ENCODE results near the gene RPL27A. TPM values are rescaled to one million over a fixed set of nuclear protein-coding genes. Genes with fewer than 3 reads are reported as not detected.

Gene RPL27A
- total RNA-seq, 1 experiment from 2014 or later, result 1,055 TPM

- Histone ChIP-seq H3K79me2 (ENCODE audit: insufficient read depth, low read length) (no peaks in the 10 kb centered on the region), H3K4me3 (replicated peaks in 1 of 2; ENCODE audit: low read depth in 1 of 2, low read length in 2 of 2) (no peak overlapping the region), H3K9me2 (ENCODE audit: insufficient read depth) (no peaks in the 10 kb centered on the region), H3K4me2 (ENCODE audit: low read length) (no peak overlapping the region), H3K27ac (ENCODE audit: low read depth, low read length) (no peak overlapping the region), H3K27me3 (ENCODE audit: insufficient read depth, low read length) (no peaks in the 10 kb centered on the region), H3K36me3 (ENCODE audit: control insufficient read depth in 1 of 2, insufficient read depth in 2 of 2, low read length in 2 of 2) (no peaks in the 10 kb centered on the region), H4K20me1 (ENCODE audit: insufficient read depth) (no peaks in the 10 kb centered on the region), H3K4me1 (ENCODE audit: control insufficient read depth in 1 of 2, insufficient read depth in 2 of 2, low read length in 2 of 2) (peaks cover 9 to 31% of the 10 kb centered on the region in 2 experiments), H3K9me3 (ENCODE audit: control insufficient read depth in 1 of 2, insufficient read depth in 1 of 2, low read depth in 1 of 2, low read length in 2 of 2) (no peaks in the 10 kb centered on the region), H3K9ac (ENCODE audit: low read length) (no peak overlapping the region), H2AFZ (ENCODE audit: low read depth, low read length, poor library complexity, severe bottlenecking) (no peak overlapping the region)
- CTCF ChIA-PET, result no interaction called here
- RAD21 ChIA-PET (ENCODE audit: low non-redundant PET in 1 of 2, low total read pairs in 2 of 2, uncharacterized antibody in 2 of 2, unreplicated experiment in 2 of 2), result no interaction called here
- BruUV-seq (replicated peaks), result no TSS peak
- ATAC-seq (no peak), DNase-seq (ENCODE audit: low read depth, low spot score) (no peak)
- TF ChIP-seq ELF1 (IDR thresholded peaks at IDR 0.05; ENCODE audit: borderline replicate concordance, low read depth) (no peak), YY1 (IDR thresholded peaks at IDR 0.05; ENCODE audit: extremely low read depth, insufficient replicate concordance, low read depth, low read length) (no peak), EGR1 (IDR thresholded peaks at IDR 0.05; ENCODE audit: low read depth) (no peak), ZNF274 (IDR thresholded peaks at IDR 0.05; ENCODE audit: low read depth, low read length) (no peak), ZFX (IDR thresholded peaks at IDR 0.05) (no peak), CBX3 (IDR thresholded peaks at IDR 0.05; ENCODE audit: low read depth) (no peak), REST (IDR thresholded peaks at IDR 0.05; ENCODE audit: low read depth) (no peak), ATF3 (IDR thresholded peaks at IDR 0.05) (no peak), POLR2AphosphoS5 (IDR thresholded peaks at IDR 0.05; ENCODE audit: low read depth, low read length) (no peak), JUND (IDR thresholded peaks at IDR 0.05) (no peak), FOSL1 (IDR thresholded peaks at IDR 0.05; ENCODE audit: low read depth) (no peak), SP1 (IDR thresholded peaks at IDR 0.05; ENCODE audit: low read depth) (no peak), CEBPB (IDR thresholded peaks at IDR 0.05; ENCODE audit: low read depth) (no peak), EZH2 (IDR thresholded peaks at IDR 0.05) (no peak), POLR2A (IDR thresholded peaks at IDR 0.05; ENCODE audit: borderline replicate concordance, extremely low read depth, insufficient read depth, insufficient read length) (no peak), EZH2phosphoT487 (IDR thresholded peaks at IDR 0.05; ENCODE audit: borderline replicate concordance) (no peak), TCF7L2 (IDR thresholded peaks at IDR 0.05; ENCODE audit: borderline replicate concordance, extremely low read depth, insufficient read depth, insufficient read length) (no peak)
- TF ChIP-seq, protein P1, sequence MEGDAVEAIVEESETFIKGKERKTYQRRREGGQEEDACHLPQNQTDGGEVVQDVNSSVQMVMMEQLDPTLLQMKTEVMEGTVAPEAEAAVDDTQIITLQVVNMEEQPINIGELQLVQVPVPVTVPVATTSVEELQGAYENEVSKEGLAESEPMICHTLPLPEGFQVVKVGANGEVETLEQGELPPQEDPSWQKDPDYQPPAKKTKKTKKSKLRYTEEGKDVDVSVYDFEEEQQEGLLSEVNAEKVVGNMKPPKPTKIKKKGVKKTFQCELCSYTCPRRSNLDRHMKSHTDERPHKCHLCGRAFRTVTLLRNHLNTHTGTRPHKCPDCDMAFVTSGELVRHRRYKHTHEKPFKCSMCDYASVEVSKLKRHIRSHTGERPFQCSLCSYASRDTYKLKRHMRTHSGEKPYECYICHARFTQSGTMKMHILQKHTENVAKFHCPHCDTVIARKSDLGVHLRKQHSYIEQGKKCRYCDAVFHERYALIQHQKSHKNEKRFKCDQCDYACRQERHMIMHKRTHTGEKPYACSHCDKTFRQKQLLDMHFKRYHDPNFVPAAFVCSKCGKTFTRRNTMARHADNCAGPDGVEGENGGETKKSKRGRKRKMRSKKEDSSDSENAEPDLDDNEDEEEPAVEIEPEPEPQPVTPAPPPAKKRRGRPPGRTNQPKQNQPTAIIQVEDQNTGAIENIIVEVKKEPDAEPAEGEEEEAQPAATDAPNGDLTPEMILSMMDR (IDR thresholded peaks at IDR 0.05 in 2 of 3, conservative IDR thresholded peaks at IDR 0.05 in 1 of 3; ENCODE audit: borderline replicate concordance in 1 of 3, insufficient read depth in 1 of 3, low read depth in 2 of 3, low read length in 2 of 3), result no peak
- TF ChIP-seq, protein P2, sequence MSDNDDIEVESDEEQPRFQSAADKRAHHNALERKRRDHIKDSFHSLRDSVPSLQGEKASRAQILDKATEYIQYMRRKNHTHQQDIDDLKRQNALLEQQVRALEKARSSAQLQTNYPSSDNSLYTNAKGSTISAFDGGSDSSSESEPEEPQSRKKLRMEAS (IDR thresholded peaks at IDR 0.05), result no peak
- POLR2A ChIA-PET, result no interaction called here
- intact Hi-C loops (cut with micrococcal nuclease), result no loop called here
Measured at GRCh38 chr11:8730697-8731020, 48.1 kb downstream of the RPL27A start.
